Fibroblast of lung (primary cell): ENCODE data around the gene NODAL. TPM values are rescaled to one million over a fixed set of nuclear protein-coding genes. Genes with fewer than 3 reads are reported as not detected.
"Not testable (repeated sequence)": the region's sequence is repeated elsewhere in the genome, so short reads cannot be mapped to it uniquely, and the experiment has no call there.

Experiments
- DNase-seq, 2 donors: peaks; one replicate each; pipeline versions ENCODE4 v3.0.0 to v3.0.0-alpha.2; 2010; ENCODE audit warnings: low read depth in 2 of 2
- H2AFZ ChIP-seq: 2 replicates; pipeline ENCODE4 v1.5.1; 2012; ENCODE audit warnings: low read length, control low read depth, inconsistent platforms
- H3K27ac ChIP-seq: 2 replicates; pipeline ENCODE4 v1.5.1; 2011; ENCODE audit warnings: low read length, control low read depth; ENCODE audit not compliant: insufficient read depth
- H3K27me3 ChIP-seq: 2 replicates; pipeline ENCODE4 v1.5.1; 2011; ENCODE audit warnings: mild to moderate bottlenecking, low read length; ENCODE audit not compliant: control insufficient read depth, insufficient read depth
- H3K36me3 ChIP-seq: 2 replicates; pipeline ENCODE4 v1.5.1; 2011; ENCODE audit warnings: low read length; ENCODE audit not compliant: control insufficient read depth, insufficient read depth
- H3K4me1 ChIP-seq: 2 replicates; pipeline ENCODE4 v1.5.1; 2011; ENCODE audit warnings: low read length; ENCODE audit not compliant: control insufficient read depth, insufficient read depth; ENCODE audit errors: extremely low read depth
- H3K4me2 ChIP-seq: 2 replicates; pipeline ENCODE4 v1.5.1; 2011; ENCODE audit warnings: low read length, control low read depth; ENCODE audit not compliant: insufficient read depth; ENCODE audit errors: extremely low read depth
- H3K4me3 ChIP-seq, 4 experiments: fragments of 200-600 bp in 1 of 4; sonication (generic) in 1 of 4; replicated peaks in 1 of 4; 2 replicates each; pipeline ENCODE4 v1.5.1; 2011 to 2016; ENCODE audit warnings: low read length in 4 of 4, low read depth in 3 of 4, mild to moderate bottlenecking in 3 of 4, control low read depth in 2 of 4, inconsistent platforms in 1 of 4, mixed read lengths in 1 of 4; ENCODE audit not compliant: insufficient read depth in 1 of 4; ENCODE audit errors: control extremely low read depth in 1 of 4
- H3K79me2 ChIP-seq: 2 replicates; pipeline ENCODE4 v1.5.1; 2012; ENCODE audit warnings: mild to moderate bottlenecking, low read length, inconsistent platforms; ENCODE audit not compliant: control insufficient read depth, insufficient read depth
- H3K9ac ChIP-seq: 2 replicates; pipeline ENCODE4 v1.5.1; 2011; ENCODE audit warnings: mild to moderate bottlenecking, low read length, control low read depth; ENCODE audit not compliant: insufficient read depth
- H3K9me3 ChIP-seq: 2 replicates; pipeline ENCODE4 v1.5.1; 2012; ENCODE audit warnings: low read depth, low read length; ENCODE audit not compliant: control insufficient read depth, insufficient read depth
- H4K20me1 ChIP-seq: 2 replicates; pipeline ENCODE4 v1.5.1; 2011; ENCODE audit warnings: low read length; ENCODE audit not compliant: control insufficient read depth, insufficient read depth; ENCODE audit errors: extremely low read depth
- CTCF ChIP-seq, 2 donors: IDR thresholded peaks in 1 of 2; conservative IDR thresholded peaks in 1 of 2; 1 replicate in 1 of 2; 2 replicates in 1 of 2; pipeline ENCODE4 v1.5.1; 2011 to 2012; ENCODE audit warnings: low read length in 2 of 2, control low read depth in 1 of 2, inconsistent platforms in 1 of 2, low read depth in 1 of 2, mild to moderate bottlenecking in 1 of 2
- EZH2 ChIP-seq: IDR thresholded peaks from 2 replicates; pipeline ENCODE4 v1.5.1; 2012; ENCODE audit warnings: low read length, control low read depth, mild to moderate bottlenecking; ENCODE audit errors: missing control alignments
- polyA minus RNA-seq: library from RNA; depleted of rRNA, polyadenylated mRNA; stranded (reverse); fragments of >200 nt; gene quantifications from 2 replicates; pipeline ENCODE4 v1.2.3, GENCODE V29; 2011; ENCODE audit warnings: low replicate concordance
- polyA plus RNA-seq, 2 donors: library from polyadenylated mRNA; depleted of rRNA in 1 of 2; stranded (reverse) in 1 of 2; unstranded in 1 of 2; fragments of >200 nt; gene quantifications; 2 replicates each; pipeline ENCODE4 v1.2.1, GENCODE V29; 2011 to 2012; ENCODE audit warnings: missing spikeins in 1 of 2
- total RNA-seq: library from RNA; depleted of rRNA; stranded (reverse); fragments of >200 nt; gene quantifications from 2 replicates; pipeline ENCODE4 v1.2.1, GENCODE V29; 2014

Gene NODAL
- total RNA-seq (not detected in 2 replicates), polyA plus RNA-seq (not detected in 2 replicates), polyA minus RNA-seq (not detected in 2 replicates)
- polyA plus RNA-seq (2012): not detected in 2 replicates

GRCh38 chr10:70441161-70441894 is at the start of gene NODAL:
Gene NODAL (minus strand): TSS chr10:70441681. CDS start chr10:70441667, 14 bp downstream.
- H3K79me2 ChIP-seq: no peaks in the 10 kb centered on the region
- H3K27me3 ChIP-seq: peaks cover 40% of the 10 kb centered on the region
- no peak for TF ChIP-seq CTCF (conservative IDR thresholded peaks at IDR 0.05 in 1 of 2, IDR thresholded peaks at IDR 0.05 in 1 of 2; ENCODE audit: low read depth in 1 of 2, low read length in 2 of 2)
- TF ChIP-seq EZH2: no peak
- H2AFZ ChIP-seq: no peak within 1 kb of the TSS
- H3K9me3 ChIP-seq: no peaks in the 10 kb centered on the region
- peak within 1 kb of the TSS; percentile 19 for H3K4me2 ChIP-seq
- H3K9ac ChIP-seq: no peak within 1 kb of the TSS
- H3K4me1 ChIP-seq: peaks cover 4% of the 10 kb centered on the region
- DNase-seq: no peak
- H4K20me1 ChIP-seq: no peaks in the 10 kb centered on the region
- no peaks in the 10 kb centered on the region for H3K36me3 ChIP-seq
- H3K4me3 ChIP-seq: no peak within 1 kb of the TSS
- no peak within 1 kb of the TSS for H3K27ac ChIP-seq

GRCh38 chr10:70490142-70490541 is 48.7 kb upstream of the NODAL start:
- H3K79me2 ChIP-seq: no peaks in the 10 kb centered on the region
- no peaks in the 10 kb centered on the region for H3K4me1 ChIP-seq
- DNase-seq: no peak
- H3K27me3 ChIP-seq: peaks cover 2% of the 10 kb centered on the region
- H3K9ac ChIP-seq: no peak overlapping the region
- no peaks in the 10 kb centered on the region for H4K20me1 ChIP-seq
- H3K4me2 ChIP-seq: no peak overlapping the region
- H3K4me3 ChIP-seq: no peak overlapping the region
- TF ChIP-seq CTCF (conservative IDR thresholded peaks at IDR 0.05 in 1 of 2, IDR thresholded peaks at IDR 0.05 in 1 of 2; ENCODE audit: low read depth in 1 of 2, low read length in 2 of 2) (no peak), EZH2 (no peak)
- no peak overlapping the region for H2AFZ ChIP-seq
- H3K9me3 ChIP-seq: no peaks in the 10 kb centered on the region
- no peak overlapping the region for H3K27ac ChIP-seq
- no peaks in the 10 kb centered on the region for H3K36me3 ChIP-seq

- Histone ChIP-seq H3K27ac (no peak overlapping the region), H3K9ac (no peak overlapping the region), H3K79me2 (no peaks in the 10 kb centered on the region), H3K36me3 (no peaks in the 10 kb centered on the region), H2AFZ (no peak overlapping the region), H3K27me3 (no peaks in the 10 kb centered on the region), H3K9me3 (no peaks in the 10 kb centered on the region), H4K20me1 (no peaks in the 10 kb centered on the region), H3K4me3 (no peak overlapping the region), H3K4me1 (no peaks in the 10 kb centered on the region), H3K4me2 (no peak overlapping the region)
- no peak for DNase-seq
- TF ChIP-seq CTCF (conservative IDR thresholded peaks at IDR 0.05 in 1 of 2, IDR thresholded peaks at IDR 0.05 in 1 of 2; ENCODE audit: low read depth in 1 of 2, low read length in 2 of 2): no peak
- no peak for TF ChIP-seq EZH2
Observed at GRCh38 chr10:70487824-70488223, 46.3 kb upstream of the NODAL start.

GRCh38 chr10:70483872-70484271 is 42.4 kb upstream of the NODAL start:
- H2AFZ ChIP-seq, DNase-seq, H3K27me3 ChIP-seq, H3K9me3 ChIP-seq, H3K9ac ChIP-seq, H3K4me3 ChIP-seq, H3K36me3 ChIP-seq, H3K79me2 ChIP-seq, H3K4me2 ChIP-seq, H4K20me1 ChIP-seq, H3K27ac ChIP-seq, H3K4me1 ChIP-seq: not testable (repeated sequence)
